Tibial nerve (tissue), 4 donors: ENCODE results near the gene TYSND1.

Source experiments
- EP300 ChIP-seq, 2 donors: sonication (generic); formaldehyde crosslinking; IDR thresholded peaks; one replicate each; pipeline ENCODE4 v1.6.1; 2017; ENCODE audit warnings: antibody characterized with exemption in 2 of 2, mild to moderate bottlenecking in 1 of 2
- POLR2A ChIP-seq, 2 donors: fragments of 450-650 bp; IDR thresholded peaks; one replicate each; pipeline ENCODE4 v1.6.1; 2017; ENCODE audit warnings: antibody characterized with exemption in 2 of 2, mild to moderate bottlenecking in 2 of 2, moderate library complexity in 2 of 2
- TF ChIP-seq, protein P1 (sequence below), 5 experiments: fragments of 200-600 bp in 3 of 5; fragments of 450-650 bp in 2 of 5; sonication (generic) in 3 of 5; IDR thresholded peaks; one replicate each; pipeline ENCODE4 v1.5.1; 2016 to 2019; ENCODE audit warnings: antibody characterized with exemption in 5 of 5, mild to moderate bottlenecking in 3 of 5, moderate library complexity in 2 of 5

DNA sequence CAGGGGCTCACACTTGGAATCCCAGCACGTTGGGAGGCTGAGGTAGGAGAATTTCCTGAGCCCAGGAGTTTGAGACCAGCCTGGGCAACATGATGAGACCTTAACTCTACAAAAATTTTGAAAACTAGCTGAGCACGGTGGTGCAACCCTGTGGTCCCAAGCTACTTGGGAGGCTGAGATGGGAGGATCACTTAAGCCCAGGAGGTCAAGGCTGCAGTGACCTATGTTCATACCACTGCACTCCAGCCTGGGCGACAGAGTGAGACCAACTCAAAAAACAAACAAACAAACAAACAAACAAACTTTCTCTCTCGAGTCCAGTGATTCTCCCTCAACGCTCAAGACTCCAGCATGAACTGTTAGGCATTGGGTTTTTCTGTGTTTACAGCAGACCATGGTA lies 2.0 kb upstream of the TYSND1 start:
- TF ChIP-seq, protein P1, sequence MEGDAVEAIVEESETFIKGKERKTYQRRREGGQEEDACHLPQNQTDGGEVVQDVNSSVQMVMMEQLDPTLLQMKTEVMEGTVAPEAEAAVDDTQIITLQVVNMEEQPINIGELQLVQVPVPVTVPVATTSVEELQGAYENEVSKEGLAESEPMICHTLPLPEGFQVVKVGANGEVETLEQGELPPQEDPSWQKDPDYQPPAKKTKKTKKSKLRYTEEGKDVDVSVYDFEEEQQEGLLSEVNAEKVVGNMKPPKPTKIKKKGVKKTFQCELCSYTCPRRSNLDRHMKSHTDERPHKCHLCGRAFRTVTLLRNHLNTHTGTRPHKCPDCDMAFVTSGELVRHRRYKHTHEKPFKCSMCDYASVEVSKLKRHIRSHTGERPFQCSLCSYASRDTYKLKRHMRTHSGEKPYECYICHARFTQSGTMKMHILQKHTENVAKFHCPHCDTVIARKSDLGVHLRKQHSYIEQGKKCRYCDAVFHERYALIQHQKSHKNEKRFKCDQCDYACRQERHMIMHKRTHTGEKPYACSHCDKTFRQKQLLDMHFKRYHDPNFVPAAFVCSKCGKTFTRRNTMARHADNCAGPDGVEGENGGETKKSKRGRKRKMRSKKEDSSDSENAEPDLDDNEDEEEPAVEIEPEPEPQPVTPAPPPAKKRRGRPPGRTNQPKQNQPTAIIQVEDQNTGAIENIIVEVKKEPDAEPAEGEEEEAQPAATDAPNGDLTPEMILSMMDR (IDR thresholded peaks at IDR 0.05) = no peak
- TF ChIP-seq EP300 (IDR thresholded peaks at IDR 0.05) (no peak), POLR2A (IDR thresholded peaks at IDR 0.05) (no peak)
